Upper lobe of left lung (tissue), 4 donors: ENCODE data around the gene KRT13.

Experiments
- EP300 ChIP-seq, 4 donors: sonication (generic); formaldehyde crosslinking; IDR thresholded peaks; one replicate each; pipeline ENCODE4 v1.5.1; 2017; ENCODE audit warnings: antibody characterized with exemption in 4 of 4, control low read depth in 2 of 4
- POLR2A ChIP-seq, 4 donors: fragments of 450-650 bp; IDR thresholded peaks; one replicate each; pipeline ENCODE4 v1.5.1; 2016 to 2017; ENCODE audit warnings: antibody characterized with exemption in 4 of 4, mild to moderate bottlenecking in 2 of 4
- POLR2AphosphoS5 ChIP-seq, 2 donors: sonication (generic); formaldehyde crosslinking; IDR thresholded peaks; one replicate each; pipeline ENCODE4 v1.5.1; 2017; ENCODE audit warnings: antibody characterized with exemption in 2 of 2
- TF ChIP-seq, protein P1 (sequence below), 6 experiments: fragments of 450-650 bp in 4 of 6; fragments of 200-600 bp in 2 of 6; sonication (generic) in 2 of 6; IDR thresholded peaks; one replicate each; pipeline ENCODE4 v1.5.1; 2016 to 2019; ENCODE audit warnings: antibody characterized with exemption in 6 of 6

DNA sequence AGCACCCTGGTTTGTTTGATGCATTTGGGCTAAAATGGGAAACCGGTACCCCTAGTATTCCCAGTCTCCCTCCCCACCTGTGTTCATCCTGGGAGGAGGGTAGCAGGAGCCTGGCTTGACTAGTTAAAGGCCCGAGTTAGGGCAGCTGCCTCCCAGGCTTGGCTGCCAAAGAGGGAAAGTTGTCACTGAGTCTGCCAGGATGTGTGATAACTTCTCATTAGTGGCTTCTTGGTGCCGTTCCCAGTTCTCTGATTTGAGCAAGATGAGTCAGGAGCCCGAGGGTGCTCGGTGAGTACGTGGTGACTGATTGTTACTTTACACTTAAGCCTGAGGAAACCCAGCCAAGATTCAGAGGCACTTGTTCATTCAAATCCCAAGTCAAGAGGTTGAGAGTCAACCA lies 40.7 kb downstream of the KRT13 start:
- TF ChIP-seq, protein P1, sequence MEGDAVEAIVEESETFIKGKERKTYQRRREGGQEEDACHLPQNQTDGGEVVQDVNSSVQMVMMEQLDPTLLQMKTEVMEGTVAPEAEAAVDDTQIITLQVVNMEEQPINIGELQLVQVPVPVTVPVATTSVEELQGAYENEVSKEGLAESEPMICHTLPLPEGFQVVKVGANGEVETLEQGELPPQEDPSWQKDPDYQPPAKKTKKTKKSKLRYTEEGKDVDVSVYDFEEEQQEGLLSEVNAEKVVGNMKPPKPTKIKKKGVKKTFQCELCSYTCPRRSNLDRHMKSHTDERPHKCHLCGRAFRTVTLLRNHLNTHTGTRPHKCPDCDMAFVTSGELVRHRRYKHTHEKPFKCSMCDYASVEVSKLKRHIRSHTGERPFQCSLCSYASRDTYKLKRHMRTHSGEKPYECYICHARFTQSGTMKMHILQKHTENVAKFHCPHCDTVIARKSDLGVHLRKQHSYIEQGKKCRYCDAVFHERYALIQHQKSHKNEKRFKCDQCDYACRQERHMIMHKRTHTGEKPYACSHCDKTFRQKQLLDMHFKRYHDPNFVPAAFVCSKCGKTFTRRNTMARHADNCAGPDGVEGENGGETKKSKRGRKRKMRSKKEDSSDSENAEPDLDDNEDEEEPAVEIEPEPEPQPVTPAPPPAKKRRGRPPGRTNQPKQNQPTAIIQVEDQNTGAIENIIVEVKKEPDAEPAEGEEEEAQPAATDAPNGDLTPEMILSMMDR (IDR thresholded peaks at IDR 0.05): no peak
- TF ChIP-seq POLR2AphosphoS5 (IDR thresholded peaks at IDR 0.05) (no peak), POLR2A (IDR thresholded peaks at IDR 0.05) (no peak), EP300 (IDR thresholded peaks at IDR 0.05) (peak in 1 of 4 donors; percentile 50)
